NT2/D1 (cell line): ENCODE data around the gene LILRA6.

Source experiments
- SUZ12 ChIP-seq: IDR thresholded peaks from 2 replicates; pipeline ENCODE4 v1.6.1; 2011; ENCODE audit not compliant: insufficient read length, insufficient read depth; ENCODE audit errors: extremely low read depth
- ZNF274 ChIP-seq: IDR thresholded peaks from 2 replicates; pipeline ENCODE4 v1.6.1; 2011; ENCODE audit warnings: mild to moderate bottlenecking, low read depth, low read length

DNA sequence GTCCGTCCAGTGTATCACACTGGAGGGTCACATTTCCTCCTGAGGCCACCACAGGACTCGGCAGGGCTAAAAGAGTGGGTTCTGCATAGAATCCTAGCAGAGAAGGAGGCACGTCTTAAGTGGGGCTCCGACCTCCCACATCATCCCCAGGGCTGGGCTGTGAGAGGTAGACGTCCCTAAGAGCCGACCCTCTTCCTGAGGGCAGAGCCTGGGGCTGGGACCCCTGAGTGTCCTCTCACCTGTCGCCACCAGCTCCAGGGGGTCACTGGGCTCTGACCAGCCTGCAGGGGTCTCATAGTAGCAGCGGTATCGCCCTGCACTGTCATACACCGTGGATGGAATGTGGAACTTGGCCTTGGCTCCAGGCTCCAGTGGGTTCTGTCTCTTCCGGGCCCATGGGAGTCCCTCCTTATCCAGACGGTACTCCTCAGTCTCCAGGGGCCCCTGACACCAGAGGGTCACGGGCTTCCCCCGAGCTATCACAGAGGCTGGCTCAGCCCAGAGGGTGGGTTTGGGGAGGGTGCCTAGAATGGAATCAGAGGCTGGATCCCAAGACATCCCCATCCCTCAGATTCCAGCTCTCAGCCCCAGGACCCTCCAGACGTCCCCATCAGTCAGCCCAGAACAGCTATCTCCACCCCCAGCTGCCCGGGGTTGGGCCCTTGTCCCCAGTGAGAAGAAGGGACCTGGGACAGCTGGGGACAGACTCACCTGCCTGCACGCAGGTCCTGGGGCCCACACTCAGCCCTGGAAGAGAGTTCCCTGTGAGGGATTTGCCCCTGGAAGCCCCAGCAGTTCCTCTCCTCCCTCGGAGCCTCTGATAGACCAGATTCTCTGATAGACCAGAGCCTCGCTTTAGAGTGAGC is 13.9 kb upstream of the LILRA6 start:
- TF ChIP-seq ZNF274, result no peak
- no peak for TF ChIP-seq SUZ12
